Retina (tissue), 1 donor: ENCODE data around the gene SPOCK2.
A peak's percentile ranks its signal among the peaks of the same experiment; 100 is the strongest.

Source experiments
- DNase-seq: peaks from one replicate; pipeline ENCODE4 v3.0.0-alpha.2; 2016

Gene SPOCK2

DNA sequence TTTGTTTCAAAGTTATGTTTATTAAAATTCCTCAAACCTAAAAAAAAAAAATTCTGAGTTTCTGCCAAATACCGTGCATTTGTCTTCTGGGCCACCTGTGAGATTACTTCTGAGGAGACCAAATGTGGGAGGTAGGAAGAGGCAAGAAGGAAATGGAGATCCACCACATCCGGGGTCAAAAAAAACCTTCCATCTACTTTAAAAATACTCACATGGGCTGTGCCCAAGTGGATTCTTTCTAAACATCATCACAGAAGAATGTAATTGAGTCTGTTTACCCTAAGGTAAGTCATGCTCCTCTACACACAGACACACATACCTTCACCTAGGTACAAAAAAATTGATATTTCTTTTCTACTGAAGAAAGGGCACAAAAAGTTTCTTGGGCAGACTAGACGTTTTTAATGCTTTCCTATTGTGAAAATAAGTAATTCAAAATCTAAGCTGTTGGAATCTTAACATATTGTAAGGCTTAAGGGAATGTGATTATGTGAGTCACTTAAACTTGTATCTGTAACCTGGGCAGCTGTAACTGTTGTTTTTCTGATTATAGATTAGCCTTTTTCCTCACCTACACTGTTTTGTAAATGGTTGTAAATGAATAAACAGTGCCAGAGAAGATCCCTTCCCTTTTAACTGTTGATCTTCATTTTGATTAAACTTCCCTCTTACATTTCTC is 19.1 kb upstream of the SPOCK2 start:
- DNase-seq: no peak

DNA sequence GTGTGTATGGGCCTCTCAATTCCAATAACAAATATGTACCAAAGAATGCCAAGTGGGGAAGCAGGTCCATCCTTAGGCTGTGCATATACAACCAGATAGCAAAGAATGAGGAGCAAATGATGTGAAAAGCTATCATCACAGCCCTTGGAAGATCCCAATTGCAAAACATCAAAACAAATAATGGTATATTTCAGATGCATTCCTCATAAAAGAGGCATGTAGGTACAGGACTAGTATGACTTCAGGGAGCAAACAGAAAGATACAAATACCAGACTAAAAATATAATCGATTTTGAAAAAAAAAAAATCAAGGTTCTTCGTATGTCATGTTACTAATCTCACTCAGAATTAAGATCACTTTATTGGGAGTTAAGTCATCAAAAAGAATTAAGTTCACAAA is 18.5 kb upstream of the SPOCK2 start:
- no peak for DNase-seq

DNA sequence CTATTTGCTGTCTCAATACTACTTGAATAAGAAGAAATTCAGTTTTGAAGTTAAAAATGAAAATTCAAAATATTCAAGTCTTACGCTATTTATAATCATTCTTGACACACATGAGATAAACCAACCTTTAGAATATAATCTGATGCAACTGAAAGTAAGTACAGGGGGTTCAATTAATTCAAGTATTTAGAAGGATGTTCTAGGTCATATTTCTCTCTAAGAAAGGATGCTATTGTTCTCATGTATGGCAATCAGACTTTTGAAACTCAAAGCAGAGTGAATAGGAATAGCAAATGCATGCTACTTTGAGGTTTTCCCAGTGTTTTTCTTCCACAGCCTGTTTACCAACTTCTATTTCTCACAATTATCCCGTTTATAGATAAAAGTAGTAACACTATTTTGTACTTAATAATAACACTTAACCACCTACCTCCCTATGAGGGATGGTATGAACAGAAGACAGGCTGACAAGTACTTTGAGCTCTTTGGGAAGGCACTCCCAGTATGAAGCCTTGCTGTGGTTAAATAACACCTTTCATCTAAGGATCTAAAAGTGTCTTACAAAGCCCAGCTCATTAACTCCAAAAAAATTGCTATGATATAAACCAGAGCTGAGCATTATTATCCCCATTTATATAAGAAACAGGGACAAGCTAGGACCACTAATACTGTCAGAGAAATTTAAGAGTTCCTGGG is 18.0 kb upstream of the SPOCK2 start:
- DNase-seq: no peak

DNA sequence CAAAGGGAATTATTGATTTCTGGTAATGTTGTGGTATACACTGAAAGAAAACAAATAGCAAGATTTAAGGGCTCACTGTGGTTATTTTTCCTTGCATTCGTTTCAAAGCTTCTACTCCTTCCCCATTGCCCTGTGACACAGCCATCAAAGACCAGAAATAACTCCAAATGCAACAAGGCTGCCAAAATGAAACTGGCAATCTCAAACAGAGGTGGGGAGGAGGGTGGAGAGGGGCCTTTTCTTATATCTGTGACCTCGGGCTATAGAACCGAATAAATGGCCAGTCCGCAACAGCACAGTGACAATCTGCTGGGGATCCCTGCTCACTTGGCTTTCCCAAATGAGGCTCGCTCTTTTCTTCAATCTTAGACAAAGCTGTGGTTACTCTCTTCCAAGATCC is 17.4 kb upstream of the SPOCK2 start:
- DNase-seq: no peak

DNA sequence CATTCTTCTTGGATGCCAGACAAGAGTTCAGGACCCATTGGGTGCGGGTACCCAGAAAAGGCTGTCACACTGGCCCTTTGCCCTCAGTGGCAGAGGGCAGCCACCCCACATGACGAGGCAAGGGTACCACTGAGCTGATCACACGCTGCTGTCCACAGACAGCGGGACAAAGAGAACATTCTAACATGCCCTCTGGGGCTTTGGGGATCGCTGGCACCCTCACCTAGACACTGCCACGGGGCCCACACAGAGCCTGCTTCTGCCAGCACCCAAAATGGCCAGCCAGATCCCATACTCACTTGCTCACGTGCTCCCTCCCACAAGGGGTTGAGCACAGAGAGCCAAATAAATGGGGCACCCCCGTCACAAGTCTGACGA is 16.7 kb upstream of the SPOCK2 start:
- DNase-seq: no peak

DNA sequence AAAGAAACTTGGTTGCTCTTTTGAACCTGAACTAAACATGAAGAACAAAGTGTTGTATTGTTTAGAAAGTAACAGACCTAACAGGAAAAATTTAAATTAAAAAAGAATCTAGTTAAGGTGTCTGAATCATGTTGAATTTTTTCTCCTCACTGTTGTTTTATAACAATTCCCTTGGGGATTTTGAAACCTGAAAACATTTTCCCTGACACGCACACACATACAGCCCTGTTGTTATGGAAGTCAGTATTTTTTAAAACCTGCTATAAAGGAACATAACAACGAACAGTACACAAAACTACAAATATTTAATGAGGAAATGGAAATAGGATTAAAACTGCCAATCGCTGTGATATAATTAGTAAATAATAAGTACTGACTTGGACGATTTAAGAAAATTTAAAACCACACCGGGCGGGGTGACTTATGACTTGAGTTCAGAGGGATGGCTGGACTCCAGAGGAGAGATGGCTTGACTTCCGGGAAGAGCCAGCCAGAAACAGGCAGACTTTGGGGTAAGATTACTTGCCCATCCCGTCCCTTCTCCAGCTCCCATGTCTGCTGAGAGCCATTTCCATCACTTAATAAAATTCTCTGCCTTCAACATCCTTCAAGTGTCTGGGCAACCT is 16.2 kb upstream of the SPOCK2 start:
- DNase-seq: no peak

DNA sequence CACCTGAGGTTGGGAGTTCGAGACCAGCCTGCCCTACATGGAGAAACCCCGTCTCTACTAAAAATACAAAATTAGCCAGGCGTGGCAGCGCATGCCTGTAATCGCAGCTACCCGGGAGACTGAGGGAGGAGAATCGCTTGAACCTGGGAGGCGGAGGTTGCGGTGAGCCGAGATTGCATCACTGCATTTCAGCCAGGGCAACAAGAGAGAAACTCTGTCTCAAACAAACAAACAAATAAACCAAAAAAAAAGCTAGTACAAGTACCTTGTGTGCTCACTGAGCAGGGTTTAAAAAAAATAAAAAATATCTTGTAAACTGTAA is 11.2 kb upstream of the SPOCK2 start:
- no peak for DNase-seq

DNA sequence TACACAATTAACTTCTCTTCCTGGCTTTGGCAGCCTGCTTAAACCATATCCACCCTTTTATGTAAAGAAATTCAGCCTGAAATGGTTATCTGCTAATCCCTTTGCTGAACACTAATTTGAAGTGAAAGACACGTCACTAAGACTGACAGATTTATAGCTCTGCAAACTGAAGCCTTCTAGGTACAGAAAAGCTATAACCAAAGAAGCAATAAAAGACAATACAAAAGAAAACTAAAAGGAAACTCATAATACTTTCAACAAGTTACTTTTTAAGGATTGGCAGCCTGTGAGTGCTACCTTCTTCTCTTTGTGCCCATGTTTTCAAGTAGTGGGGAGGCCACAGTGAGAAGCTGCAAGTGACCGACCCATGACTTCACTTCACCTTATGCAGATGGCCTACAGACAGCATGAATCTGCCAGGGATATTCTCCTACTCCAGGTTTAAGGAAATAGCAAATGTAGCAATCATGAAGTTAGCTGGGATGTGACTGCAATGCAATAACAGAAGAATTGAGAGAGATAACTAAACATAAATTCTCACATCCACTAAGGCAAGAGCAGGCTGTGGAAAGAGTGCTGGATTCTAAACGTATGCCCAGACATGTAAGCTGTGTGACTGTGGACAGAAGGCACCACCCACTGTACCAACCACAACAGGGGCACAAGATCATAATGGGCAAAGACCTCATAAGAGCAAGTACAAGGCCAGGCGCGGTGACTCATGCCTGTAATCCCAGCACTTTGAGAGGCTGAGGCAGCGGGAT is 10.7 kb upstream of the SPOCK2 start:
- DNase-seq: no peak

DNA sequence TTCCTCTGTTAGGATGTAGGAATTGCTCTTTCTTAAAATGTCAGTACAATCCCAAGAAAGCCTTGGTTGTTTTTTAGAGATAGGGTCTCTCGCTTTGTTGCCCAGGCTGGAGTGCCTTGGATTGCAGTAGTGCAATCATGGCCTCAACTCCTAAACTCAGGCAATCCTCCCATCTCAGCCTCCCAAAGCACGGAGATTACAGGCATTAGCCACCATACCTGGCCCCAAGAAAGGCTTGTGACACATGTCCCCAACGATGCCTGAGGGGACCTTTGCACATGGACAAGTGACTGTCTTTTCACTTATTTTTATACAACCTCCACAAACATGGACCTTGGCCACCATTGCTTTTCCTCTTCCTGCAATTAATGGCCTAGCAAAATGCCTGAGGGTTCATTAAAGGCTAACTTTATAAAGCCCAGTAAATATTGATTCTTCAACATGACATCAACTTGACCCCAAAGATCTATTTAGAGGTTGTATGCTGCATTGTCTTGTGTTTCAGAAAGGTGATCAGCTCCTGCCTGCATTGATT is 10.0 kb upstream of the SPOCK2 start:
- no peak for DNase-seq

DNA sequence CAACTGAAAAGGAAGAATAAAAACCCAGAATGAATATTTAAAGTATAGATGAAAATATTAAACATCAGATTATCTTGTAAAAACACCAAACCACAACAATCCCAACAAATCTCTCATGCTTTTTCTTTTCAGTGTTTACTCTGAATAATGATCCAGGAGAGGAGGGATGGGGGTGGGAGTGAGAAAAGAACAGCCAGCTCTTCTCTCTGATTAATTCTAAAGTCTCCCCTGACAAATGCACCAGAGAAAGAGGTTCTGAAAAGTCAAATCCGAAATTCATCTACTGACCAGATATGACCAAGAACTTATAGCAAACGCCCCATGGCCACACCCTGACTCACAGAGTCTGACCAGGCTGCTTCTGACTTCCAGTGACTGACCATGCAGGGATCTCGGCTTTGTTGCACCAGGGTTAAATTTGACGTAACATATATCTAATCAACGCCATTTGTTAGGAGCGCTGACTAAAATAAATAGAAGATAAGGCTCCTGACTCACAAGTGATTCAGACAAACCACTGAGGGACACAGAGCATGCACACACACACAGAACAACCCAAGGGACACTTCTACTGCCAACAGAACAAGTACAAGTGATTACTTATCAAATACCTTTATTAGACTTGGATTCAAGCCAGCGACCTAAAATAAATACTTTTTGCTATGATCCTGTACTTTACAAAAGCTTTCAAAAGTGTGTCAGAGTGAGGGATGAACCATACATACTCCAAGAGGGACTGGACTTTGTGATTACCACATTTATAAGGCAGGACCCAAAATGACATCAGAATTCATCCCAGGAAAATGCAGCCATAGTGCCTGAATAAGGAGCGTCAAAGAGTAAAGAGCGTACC is 9.3 kb upstream of the SPOCK2 start:
- DNase-seq: no peak

DNA sequence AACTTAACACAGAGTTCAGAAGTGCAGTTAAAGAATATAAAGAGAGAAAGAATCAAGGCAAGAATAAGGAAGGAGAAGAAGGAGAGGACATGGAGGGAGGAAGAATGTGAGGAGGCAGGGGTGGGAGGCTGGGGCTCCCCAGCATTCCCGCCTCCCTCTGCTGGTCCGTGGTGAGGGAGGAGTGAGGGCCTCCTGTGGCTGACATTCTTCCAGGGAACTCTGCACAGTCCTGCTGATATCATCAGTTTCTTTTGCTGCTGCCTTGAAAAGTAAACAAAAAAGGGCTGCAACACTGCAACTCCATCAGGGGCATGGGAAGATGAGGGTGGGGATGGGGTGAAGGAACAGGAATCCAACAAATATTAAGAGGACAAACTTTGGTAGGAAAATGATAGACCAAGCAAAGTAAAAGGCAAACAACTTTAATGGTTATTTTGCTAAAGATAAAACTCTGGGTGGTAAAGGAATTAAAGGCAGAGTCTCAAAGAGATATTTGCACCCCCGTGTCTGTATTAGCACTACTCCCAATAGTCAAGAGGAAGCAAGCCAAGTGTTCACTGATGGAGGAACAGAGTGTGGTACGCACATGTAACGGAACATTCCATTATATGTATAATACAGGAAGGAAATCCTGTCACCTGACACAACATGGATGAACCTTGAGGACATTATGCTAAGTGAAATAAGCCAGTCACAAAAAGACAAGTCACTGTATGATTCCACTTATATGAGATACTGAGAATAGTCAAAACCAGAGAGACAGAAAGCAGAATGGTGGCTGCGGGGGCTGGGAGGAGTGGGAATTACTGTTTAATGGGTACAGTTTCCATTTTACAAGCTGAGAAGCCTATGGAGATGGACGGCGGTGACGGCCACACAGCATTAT is 8.0 kb upstream of the SPOCK2 start:
- DNase-seq: no peak

DNA sequence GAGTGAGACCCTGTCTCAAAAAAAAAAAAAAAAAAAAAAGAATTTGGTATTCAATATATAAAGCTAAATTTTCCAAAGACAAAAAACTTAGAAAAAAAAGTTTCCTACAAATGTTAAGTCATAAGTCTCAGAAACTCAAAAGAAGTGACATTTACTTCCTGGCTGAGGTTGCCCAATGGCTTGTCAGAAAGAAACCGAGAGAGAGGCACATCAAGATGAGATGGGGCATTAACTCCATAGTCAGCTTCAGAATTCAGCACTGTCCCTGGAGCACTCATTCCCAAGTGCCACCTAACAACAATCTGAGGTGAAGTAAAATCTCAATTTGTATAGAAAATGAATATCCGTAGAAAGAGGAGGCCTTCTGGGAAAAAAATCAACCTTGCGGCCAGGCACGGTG is 6.8 kb upstream of the SPOCK2 start:
- no peak for DNase-seq

DNA sequence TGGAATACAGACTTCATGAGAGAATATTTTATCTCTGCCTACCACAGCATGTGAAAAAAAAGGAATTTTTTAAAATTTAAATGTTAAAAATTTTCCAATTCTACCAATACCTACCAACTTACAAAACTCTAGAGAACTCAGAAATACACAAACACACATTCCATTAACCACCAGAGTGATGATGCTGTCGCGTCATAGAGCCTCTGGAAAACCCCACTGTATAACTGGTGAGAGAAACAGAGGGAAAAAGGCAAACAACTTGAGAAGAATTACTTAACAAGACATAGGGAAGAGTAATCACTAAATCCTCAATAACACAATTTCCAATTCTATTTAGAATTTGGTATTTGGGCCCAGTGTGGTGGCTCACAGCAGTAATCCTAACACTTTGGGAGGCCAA is 6.2 kb upstream of the SPOCK2 start:
- no peak for DNase-seq

DNA sequence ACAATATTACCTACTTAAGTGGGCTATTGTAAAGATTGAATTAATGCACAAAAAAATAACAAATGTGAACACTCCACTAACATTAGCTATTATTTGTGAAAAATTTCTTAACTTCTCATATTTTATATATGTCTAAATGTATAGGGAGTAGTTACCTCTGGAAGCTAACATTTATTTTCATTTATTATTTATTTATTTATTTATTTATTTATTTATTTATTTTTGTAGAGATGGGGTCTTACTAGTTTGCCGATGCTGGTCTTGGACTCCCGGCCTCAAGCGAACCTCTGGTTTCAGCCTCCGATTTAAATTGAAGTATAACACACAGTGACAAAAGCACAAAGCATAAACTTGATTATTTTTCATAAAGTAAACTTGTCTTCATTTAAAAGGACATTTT is 5.1 kb upstream of the SPOCK2 start:
- DNase-seq: no peak

DNA sequence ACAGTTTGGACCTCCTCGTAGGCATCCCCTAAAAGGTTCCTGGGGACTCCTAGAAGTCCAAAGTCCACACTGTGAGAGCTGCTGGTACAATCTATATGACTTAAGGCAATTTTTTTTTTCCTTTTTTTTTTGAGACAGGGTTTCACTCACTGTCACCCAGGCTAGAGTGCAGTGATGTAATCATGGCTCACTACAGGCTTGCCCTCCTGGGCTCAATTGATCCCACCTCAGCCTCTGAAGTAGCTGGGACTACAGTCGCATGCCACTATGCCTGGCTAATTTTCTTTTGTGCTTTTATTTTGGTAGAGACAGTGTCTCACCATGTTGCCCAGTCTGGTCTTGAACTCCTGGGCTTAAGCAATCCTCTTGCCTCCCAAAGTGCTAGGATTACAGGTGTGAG is 4.6 kb upstream of the SPOCK2 start:
- DNase-seq: no peak

DNA sequence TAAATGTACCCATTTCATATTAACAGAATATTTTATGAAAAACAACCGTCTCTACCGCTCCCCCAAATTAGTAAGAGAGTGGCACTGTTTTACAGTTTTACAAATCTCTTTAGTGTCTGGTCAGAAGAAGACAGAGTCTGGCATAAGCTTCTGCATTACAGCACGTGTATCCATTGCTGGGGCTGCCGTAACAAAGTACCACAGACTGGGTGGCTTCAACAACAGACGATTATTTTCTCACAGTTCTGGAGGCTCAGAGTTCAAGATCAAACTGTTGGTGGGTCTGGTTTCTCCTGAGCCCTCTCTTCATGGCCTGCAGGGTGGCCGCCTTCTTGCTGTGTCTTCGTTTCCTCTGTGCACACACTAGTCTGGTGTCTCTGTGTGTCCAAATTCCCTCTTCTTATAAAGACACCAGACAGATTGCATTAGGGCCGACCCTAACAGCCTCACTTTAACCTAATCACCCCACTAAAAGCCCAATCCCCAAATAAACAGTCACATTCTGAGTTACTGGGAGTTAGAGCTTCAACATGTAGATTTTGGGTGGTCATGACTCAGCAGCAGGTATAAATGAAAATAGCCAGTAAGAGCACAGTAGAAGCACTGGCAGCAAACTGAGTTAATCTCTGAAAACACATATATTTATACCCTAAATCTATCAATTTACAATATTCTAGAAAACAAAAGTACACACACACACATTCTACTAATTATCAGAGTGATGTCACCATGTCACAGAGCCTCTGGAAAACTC is 4.0 kb upstream of the SPOCK2 start:
- DNase-seq: no peak

DNA sequence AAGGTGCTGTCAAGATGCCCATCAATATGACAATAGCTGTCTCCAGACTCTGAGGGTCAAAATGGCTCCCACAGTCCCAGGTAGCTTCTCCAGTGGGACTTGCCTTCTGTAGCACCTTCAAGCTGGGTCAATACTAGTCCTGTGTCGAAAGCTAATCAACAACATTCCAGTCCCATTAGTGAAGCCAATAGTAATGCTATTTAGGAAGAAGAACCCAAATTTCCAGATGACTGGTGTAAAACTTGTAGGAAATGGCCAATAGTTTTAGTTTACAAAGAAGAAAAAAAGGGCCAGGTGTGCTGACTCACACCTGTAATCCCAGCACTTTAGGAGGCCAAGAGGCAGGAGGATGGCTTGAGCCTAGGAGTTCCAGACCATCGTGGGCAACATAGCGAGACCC is 2.0 kb upstream of the SPOCK2 start:
- no peak for DNase-seq

DNA sequence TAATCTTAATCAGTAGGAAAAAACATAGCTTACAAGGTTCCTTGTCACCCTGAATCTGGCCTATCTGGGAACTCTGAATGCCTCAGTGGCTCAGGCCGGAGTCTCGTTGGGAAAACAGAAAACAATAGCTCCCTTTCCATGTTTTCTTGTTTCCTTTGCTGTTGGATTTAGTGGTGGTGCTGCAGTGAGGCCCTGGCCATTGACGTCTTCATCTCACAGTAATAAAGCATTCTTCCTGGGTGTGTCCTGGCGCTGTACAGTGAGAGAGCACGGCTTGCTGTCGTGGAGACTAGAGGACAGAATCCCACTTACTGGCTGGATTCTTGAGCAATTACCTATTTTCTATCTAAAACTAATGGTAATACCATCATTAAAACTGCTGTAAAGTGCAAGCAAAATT is 1.3 kb upstream of the SPOCK2 start:
- no peak for DNase-seq

DNA sequence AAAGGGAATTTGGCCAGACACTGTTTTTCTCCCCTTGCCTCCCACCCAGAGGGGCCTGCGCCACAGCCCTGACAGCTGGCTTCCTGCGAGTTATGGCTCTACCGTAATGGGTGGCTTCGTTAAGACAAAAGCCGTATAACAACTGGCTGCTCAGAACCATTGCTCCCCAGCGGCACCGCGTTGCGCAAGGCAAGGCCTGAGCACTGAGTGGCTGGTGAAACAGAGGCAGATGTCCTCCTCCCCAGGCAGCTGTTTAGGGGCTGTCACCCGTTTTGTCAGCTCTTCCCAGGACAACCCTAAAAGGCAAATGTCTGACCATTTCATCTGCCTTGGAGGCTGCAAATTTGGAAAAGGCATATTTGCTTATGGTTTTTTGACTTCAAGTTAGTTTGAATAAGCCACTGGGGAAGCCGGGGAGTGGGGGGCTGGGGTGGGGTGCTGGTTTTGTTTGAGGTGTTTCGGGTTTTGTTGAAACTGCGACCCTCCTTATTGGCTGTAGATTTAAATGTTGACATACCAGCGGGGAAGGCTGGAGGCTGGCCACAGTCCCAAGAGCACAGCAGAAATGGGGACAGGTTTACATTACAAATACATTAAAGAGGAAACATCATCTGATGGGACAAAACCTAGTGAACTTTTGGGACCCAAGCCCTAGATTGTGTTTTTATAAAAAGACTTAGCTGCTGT is 681 bp upstream of the SPOCK2 start:
- no peak for DNase-seq

DNA sequence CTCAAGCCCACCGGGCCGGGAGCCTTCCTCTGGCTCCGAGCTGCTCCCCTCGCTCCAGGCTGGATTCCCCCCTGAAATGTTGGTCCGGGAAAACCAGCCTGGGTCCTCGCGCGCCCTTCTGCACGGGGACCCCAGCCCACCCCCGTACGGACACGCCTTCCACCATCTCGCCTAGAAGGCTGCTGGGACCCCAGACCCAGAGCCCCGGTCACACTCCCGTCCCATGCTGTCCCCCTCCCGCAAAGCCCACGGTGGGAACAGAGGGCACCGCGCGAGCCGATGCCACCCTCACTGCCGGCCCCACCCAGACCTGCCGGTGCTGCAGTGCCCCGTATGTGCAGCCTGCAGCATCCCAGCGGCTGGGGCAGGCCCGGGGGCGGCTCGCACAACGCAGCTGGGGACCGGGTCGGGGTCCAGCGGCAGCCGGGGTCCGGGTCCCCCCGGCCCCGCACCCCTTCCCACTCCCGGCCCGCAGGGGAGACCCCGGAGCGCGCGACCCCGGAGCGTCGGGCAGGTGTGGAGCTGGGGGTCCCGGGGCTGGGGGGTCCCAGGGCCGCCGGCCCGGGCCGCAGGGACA is 871 bp downstream of the SPOCK2 start:
- DNase-seq: peak; percentile 59
